ENCODE measurements around the gene SLC2A4RG.

DNA sequence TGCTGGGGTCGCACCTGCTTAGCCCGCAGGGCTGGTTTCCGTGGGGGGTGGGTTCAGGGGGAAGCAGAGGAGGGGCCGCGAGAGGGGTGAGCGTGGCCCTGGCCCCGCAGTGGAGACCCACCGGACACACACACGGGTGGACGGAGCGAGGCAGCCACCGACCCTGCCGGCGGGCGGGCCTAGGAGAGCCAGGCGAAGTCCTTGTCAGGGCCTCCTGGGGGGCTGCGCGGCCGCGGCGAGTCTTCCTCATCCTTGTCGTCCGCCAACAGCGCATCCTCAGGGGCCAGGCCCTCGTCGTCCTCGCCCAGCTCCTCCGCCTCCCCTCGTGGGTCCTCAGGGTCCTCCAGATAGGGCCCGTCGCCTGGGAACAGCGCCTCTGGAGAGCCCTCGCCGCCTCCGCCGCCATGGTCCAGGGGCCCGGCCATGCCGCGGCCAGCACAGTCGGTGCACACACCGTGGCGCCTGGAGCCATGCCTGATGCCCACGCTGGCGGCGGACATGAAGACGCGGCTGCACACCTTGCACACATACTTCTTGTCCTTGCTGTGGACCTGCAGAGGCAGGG, 7.3 kb downstream of the SLC2A4RG start:
- no peak for TF ChIP-seq EZH2phosphoT487 (IDR thresholded peaks at IDR 0.05; ENCODE audit: low read depth, severe bottlenecking, unreplicated experiment)
- TF ChIP-seq, protein P1, sequence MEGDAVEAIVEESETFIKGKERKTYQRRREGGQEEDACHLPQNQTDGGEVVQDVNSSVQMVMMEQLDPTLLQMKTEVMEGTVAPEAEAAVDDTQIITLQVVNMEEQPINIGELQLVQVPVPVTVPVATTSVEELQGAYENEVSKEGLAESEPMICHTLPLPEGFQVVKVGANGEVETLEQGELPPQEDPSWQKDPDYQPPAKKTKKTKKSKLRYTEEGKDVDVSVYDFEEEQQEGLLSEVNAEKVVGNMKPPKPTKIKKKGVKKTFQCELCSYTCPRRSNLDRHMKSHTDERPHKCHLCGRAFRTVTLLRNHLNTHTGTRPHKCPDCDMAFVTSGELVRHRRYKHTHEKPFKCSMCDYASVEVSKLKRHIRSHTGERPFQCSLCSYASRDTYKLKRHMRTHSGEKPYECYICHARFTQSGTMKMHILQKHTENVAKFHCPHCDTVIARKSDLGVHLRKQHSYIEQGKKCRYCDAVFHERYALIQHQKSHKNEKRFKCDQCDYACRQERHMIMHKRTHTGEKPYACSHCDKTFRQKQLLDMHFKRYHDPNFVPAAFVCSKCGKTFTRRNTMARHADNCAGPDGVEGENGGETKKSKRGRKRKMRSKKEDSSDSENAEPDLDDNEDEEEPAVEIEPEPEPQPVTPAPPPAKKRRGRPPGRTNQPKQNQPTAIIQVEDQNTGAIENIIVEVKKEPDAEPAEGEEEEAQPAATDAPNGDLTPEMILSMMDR (IDR thresholded peaks at IDR 0.05; ENCODE audit: poor library complexity): no peak
- TF ChIP-seq EZH2 (IDR thresholded peaks at IDR 0.05; ENCODE audit: borderline replicate concordance): no peak

Data from hepatocyte (in vitro differentiated cells).